Superior temporal gyrus (tissue), 1 donor: Measurements from ENCODE around the gene KCNMA1.

Experiments used
- DNase-seq: peaks from one replicate; pipeline ENCODE4 v3.0.0-alpha.2; 2016; ENCODE audit errors: extremely low spot score

Gene KCNMA1

DNA sequence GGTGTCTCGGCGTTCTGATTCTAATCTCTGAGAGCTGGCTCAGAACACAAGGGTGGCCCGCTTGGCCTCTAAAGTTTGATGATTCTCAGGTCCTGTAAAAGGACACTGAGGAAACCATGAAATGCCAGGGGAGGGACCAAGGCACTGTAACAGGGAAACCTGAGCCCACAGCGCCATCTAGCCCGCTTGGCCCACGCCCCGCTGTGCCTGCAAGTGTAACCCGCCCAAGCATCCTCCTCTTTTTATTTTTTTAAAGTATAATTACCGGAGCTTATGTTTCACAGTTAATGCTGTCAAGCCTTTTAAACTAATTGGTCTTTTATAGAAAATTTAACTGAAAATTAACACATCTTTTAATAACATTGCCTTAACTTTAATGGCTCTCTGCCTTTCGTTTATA lies 734.7 kb downstream of the KCNMA1 start:
- no peak for DNase-seq

DNA sequence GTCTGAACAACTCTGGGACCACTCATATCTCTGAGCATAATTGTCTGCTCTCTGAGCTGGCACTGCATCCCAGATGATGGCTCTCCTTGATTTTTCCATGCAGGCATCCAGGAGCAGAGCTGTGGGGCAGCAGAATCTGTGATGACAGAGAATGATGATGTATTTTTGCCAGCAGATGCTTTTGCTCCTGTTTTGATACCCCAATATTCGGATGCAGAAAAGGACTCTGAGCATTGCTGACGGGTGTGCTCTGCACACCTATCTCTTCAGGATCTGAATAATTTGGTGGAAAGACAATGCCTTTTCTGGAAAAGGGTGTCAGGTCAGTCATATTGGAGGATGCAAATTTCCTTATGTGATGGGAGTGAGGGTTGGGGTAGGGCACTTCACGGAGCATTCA lies 735.9 kb downstream of the KCNMA1 start:
- no peak for DNase-seq

DNA sequence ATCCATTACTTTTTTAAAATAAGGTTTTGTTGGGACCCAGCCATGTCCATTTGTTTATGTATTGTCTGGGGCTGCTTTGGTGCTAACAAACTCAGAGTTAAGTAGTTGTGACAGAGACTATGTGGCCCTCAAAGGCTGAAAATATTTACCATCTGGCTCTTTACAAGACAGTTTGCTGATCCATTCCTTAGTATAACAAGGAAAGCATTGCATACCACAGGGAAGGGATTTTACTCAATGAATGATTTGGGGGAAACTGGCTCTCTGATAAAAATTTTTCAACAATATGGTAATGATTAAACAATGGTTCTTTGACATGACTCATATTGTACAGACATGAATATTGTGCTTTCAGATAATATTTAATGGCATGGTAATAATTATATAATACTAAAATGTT lies 738.1 kb downstream of the KCNMA1 start:
- DNase-seq = no peak

GRCh38 chr10:76892766-76893479 lies 744.7 kb downstream of the KCNMA1 start:
- no peak for DNase-seq

DNA sequence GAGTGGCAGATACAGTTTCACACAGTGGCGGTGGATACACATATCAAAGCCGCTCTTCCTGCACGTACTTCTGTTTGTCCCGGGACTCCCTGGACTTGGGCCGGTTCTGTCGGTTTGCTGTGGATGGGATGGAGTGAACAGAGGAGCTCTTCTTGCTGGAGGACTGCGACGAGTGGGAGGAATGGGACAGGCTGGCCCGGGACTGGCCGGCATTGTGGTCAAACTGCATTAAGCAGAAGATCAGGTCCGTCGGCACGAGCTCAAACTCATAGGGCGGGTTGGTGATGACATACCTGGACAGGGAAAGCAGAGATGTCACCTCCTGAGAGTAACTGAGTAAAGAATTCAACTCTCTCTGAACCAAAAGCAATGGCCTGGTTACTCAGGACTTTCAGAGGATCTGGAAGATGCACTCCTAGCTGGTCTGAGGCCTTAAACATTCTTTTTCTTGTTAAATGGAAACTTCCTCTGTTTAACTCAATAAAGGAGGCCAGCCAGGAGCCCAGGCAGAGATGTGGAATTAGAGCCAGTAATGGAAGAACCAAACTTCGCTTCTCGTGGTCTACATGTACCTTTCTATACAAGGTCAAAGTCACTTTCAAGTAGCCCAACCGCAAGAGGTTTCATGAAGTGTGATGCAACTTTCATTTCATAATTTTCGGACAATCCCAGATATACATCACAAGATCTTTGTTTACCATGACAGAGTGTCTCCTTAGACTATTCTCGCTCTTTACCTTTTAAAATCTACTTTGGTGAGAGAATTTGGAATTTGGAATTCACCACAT lies 750.2 kb downstream of the KCNMA1 start:
- no peak for DNase-seq

DNA sequence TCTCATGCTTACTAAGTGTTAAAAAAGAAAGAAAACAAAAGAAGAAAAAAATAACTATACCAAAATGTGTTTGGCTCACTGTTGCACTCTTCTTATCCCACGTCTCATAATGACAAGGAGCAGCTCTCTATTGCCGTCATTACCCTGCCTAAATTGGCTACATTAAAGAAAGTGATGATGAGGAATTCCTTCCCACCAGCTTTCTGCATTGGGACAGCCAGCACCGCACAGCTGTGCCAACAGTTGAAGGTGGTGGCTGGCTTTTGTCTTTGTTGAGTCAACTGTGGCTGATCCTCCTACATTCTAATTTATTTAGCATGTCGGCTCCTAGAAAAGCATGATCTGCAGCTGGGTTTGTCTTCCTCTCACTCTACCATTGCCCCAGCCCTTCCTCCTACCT lies 751.8 kb downstream of the KCNMA1 start:
- peak; percentile 49 for DNase-seq

- no peak for DNase-seq
These were observed 752.8 kb downstream of the KCNMA1 start for GRCh38 chr10:76884673-76885275.

GRCh38 chr10:76883596-76883995 lies 754.0 kb downstream of the KCNMA1 start:
- no peak for DNase-seq

- no peak for DNase-seq
These were observed 754.8 kb downstream of the KCNMA1 start for GRCh38 chr10:76882796-76883195.

GRCh38 chr10:76882245-76882644 lies 755.4 kb downstream of the KCNMA1 start:
- no peak for DNase-seq

DNA sequence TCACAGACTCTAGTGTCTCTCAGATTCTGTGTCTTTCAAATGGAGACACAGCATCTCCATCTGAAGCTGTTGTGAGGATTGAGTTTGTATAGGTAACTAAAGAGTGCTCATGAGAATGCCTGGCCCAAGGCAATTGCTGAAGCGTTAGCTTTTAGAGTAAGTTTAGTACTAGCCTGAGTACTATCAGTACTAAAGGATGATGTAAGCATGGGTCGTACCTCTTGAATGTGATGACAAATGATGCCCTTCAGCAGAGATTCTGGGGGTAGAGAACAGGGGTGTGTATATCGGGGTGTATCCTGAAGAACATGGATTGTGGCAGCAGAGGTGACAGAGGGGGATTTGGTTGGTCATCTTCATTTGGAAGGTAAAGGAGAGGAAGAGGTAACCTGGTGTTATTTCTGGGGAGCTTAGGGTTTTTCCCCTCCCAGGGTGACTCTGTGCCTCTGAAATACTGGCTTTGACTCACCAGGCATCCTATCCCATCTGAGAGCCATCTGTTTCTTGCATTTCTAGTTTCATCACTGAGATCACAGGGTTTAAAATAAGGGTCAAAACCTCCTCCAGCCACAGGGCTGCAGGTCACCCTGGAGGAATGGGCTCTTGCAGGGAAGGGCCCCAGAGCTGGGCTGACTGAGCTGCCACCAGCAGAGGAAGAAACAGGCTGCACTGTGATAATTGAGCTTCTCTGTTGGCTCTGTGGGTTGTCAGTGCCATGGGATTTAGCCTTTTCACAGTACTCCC lies 756.0 kb downstream of the KCNMA1 start:
- no peak for DNase-seq

DNA sequence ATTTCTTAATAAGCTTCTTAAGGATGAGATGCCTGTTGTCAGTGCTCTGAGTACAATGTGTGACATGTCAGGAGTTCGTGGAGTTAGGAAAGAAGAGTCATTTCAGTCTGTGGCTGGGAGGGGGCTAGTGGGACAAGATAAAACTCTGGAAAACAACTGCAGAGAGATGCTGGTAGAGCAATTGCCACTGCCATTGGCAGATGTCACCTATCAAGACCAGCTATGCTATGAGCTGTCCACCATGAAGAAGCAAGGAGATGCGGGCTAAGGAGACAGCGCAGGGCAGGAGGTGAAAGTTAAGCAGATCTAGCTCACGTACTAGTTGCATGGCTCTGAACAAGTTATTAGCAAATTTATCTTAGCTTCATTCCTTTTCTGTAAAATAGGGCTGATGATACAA lies 756.7 kb downstream of the KCNMA1 start:
- no peak for DNase-seq

- DNase-seq = no peak
These were observed 758.3 kb downstream of the KCNMA1 start for GRCh38 chr10:76879116-76879913.

DNA sequence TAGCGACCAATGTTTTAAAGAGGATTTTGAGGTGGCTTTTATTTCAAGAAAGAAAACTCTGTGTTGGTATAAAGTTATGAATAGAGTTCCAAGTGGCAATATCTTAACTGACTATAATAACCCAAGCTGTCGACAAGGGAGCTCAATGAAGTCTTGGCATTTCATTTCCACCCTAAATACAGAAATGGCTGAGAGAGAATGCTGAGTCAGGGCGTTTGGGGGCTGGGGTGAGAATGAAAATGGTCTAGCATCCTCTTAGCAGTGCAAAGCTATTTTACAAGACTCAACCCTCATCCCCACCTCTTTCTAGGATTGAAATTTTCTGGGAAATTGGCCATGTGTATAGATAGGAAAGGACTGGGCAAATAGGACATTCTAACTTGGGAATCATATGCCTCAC lies 759.1 kb downstream of the KCNMA1 start:
- DNase-seq = no peak

DNA sequence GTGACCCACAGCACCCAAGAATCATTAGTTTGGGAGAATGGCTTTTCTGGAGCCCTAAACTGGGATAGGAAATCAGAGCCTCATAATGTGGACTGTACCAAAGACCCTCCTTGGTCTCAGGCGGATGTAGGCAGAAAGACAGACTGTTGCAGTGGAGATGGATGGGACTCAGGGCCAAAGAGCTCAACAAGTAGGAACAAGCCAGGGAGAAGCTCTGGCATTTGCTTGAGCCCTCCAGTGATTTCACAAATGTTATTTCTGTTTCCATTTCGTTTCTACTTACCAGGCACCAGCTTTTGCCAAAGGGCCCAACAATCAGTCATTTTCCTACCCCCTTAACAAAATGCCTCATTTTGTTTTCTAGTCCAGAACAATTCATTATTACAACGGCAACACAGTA lies 762.7 kb downstream of the KCNMA1 start:
- DNase-seq = no peak

- no peak for DNase-seq
These were observed 763.4 kb downstream of the KCNMA1 start for GRCh38 chr10:76874176-76874575.

DNA sequence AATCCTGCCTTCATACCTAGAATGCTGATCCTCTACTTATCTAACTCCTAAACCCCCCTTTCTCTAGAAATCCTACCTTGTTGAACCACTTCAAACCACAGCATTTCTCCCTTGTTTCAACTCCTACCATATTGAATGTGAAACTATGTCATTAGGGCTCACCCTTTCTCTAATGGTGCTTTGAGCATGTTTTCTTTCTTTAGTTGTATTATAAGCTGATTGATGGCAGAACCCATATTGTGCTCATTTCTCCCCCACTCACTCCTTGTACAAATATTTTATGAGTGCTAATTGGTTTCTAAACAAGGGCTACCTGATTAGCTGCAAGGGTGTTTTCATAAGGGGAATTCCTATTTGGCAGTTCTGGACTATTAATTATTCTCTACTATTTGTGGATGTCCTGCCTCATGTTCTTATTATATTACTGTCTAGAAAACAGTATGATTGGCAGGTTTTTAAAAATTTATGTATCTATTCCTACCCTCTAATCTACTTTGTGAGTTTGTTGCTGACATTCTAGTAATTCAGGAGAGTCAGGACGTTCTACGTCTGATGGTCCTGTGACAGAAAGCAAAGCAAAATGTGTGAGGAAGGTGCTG lies 765.8 kb downstream of the KCNMA1 start:
- no peak for DNase-seq

DNA sequence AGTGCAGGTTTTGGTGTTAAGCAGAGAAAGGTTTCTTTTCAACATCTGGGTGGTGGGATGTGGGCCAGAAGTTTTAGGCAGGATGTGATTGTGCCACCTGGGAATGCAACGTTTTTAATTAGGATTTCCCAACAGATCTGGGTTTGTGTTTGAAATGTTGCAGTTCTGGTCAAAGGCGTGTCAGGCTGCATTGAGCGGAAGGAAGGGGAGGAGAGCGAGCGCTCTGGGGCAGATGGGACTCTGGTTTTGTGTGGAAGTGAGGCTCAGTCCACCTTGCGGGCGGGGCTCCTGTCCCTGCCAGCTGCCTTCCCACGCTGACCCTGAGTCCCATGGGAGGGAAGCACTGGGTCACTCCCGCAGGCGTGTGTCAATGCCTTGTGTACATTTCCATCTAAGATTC lies 767.7 kb downstream of the KCNMA1 start:
- no peak for DNase-seq

- DNase-seq = no peak
These were observed 769.3 kb downstream of the KCNMA1 start for GRCh38 chr10:76868098-76868977.
